ENCODE results near the gene VOPP1.

VOPP1 gene

GRCh38 chr7:55449205-55449991 lies 122.9 kb downstream of the VOPP1 start:
- DNase-seq (ENCODE audit: insufficient read length, low spot score) (no peak), FAIRE-seq (no peak)
- TF ChIP-seq, protein P1, sequence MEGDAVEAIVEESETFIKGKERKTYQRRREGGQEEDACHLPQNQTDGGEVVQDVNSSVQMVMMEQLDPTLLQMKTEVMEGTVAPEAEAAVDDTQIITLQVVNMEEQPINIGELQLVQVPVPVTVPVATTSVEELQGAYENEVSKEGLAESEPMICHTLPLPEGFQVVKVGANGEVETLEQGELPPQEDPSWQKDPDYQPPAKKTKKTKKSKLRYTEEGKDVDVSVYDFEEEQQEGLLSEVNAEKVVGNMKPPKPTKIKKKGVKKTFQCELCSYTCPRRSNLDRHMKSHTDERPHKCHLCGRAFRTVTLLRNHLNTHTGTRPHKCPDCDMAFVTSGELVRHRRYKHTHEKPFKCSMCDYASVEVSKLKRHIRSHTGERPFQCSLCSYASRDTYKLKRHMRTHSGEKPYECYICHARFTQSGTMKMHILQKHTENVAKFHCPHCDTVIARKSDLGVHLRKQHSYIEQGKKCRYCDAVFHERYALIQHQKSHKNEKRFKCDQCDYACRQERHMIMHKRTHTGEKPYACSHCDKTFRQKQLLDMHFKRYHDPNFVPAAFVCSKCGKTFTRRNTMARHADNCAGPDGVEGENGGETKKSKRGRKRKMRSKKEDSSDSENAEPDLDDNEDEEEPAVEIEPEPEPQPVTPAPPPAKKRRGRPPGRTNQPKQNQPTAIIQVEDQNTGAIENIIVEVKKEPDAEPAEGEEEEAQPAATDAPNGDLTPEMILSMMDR (IDR thresholded peaks at IDR 0.05; ENCODE audit: insufficient read depth, missing control alignments), result no peak

DNA sequence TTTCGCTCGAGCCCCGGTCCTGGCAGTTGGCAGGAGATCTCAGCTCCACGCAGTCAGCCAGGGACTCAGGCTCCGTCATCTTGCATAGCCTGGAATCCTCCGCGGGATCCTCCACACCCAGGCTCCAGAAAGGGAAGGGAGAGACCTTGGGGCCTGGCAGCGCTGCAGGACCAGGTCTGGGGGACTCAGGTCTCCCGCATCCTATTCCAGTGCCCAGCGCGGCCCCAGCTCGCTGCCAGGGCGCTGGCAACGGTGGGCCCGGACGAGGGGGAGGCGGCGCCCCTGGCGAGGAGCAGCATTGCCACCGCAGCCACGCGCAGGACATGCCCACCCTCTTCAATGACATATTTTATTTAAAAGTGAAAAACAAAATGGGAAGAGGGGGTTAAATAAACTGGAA lies 123.8 kb downstream of the VOPP1 start:
- no peak for FAIRE-seq
- DNase-seq (ENCODE audit: insufficient read length, low spot score), result no peak
- TF ChIP-seq, protein P1 (IDR thresholded peaks at IDR 0.05; ENCODE audit: insufficient read depth, missing control alignments), result no peak

- FAIRE-seq (no peak), DNase-seq (ENCODE audit: insufficient read length, low spot score) (no peak)
- TF ChIP-seq, protein P1 (IDR thresholded peaks at IDR 0.05; ENCODE audit: insufficient read depth, missing control alignments), result no peak
Observed at GRCh38 chr7:55444786-55445185, 127.5 kb downstream of the VOPP1 start.

- FAIRE-seq (no peak), DNase-seq (ENCODE audit: insufficient read length, low spot score) (no peak)
- TF ChIP-seq, protein P1 (IDR thresholded peaks at IDR 0.05; ENCODE audit: insufficient read depth, missing control alignments), result no peak
Observed at GRCh38 chr7:55441774-55442522, 130.4 kb downstream of the VOPP1 start.

DNA sequence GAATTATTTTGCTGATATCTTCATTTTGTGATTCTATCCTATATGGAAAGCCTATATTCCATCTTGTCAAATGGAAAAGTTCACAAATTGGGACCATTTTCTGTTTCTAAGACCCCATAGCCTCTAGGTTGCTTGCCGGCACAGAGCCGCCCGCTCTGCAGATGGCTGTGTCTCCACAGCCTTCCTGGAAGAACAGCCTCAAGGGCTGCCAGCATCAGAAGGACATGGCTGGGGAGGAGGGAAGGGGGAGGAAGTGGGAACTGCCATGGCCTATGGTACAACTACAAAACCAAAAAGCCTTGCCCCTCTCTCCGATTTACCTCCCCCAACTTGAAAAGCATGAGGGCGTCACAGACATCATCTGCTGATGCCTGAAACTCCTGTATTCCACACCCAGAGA lies 131.3 kb downstream of the VOPP1 start:
- FAIRE-seq, result no peak
- TF ChIP-seq, protein P1 (IDR thresholded peaks at IDR 0.05; ENCODE audit: insufficient read depth, missing control alignments), result no peak

GRCh38 chr7:55440040-55440690 lies 132.1 kb downstream of the VOPP1 start:
- FAIRE-seq (no peak), DNase-seq (ENCODE audit: insufficient read length, low spot score) (no peak)
- TF ChIP-seq, protein P1 (IDR thresholded peaks at IDR 0.05; ENCODE audit: insufficient read depth, missing control alignments), result no peak

More for the DNA sequence above, 131.3 kb downstream of the VOPP1 start:
- no peak for DNase-seq (ENCODE audit: insufficient read length, low spot score)
